GM21515 (cell line): ENCODE data around the gene TIMP3.
"Not testable (repeated sequence)": the region's sequence is repeated elsewhere in the genome, so short reads cannot be mapped to it uniquely, and the experiment has no call there.

Experiments
- ATAC-seq: cut with Tn5 transposase; IDR thresholded peaks from one replicate; pipeline ENCODE4 v1.9.1; 2021; ENCODE audit not compliant: unreplicated experiment

Gene TIMP3

DNA sequence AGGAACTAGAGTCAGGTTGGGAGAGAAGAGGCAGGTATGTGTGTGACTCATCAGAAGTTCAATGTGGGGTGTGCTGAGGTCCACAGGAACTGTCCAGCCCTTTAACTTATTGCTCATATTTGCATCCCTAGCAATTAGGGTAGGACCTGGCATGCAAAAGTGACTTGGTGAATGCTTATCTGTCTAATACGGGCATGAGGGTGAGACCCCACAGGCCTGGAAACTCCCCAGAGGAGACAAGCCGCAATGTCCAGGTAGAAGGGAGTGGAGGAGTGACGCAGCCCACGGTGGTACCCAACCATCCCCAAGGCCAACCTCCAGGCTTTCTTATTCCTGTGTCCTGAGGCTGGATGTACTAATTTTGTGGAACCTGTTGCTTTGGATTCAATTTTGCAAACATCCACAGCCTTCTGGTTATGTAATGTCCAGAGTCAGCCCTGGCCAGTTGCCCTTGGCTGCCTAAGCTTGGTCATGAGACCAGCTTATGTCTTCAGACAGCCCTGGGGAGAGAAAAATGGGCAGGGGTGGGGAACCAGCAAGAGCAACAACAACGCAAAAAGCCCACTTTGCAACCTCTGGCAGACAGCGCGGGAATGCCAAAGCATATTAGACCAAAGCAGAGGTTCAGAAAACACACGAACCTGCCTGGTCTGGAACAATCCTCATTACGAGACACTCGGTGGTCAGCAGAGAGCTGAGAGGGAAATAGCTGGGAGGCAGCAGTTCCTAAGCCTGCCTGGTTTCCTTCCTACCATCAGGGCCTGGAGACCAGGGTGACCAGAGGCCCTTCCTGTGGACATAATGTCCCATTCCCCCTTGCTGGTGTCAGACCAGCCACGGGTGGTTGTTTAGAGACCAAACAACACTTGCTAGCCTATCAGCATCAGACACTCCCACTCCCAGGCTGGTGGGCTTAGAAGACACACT is 49.3 kb downstream of the TIMP3 start:
- no peak for ATAC-seq

DNA sequence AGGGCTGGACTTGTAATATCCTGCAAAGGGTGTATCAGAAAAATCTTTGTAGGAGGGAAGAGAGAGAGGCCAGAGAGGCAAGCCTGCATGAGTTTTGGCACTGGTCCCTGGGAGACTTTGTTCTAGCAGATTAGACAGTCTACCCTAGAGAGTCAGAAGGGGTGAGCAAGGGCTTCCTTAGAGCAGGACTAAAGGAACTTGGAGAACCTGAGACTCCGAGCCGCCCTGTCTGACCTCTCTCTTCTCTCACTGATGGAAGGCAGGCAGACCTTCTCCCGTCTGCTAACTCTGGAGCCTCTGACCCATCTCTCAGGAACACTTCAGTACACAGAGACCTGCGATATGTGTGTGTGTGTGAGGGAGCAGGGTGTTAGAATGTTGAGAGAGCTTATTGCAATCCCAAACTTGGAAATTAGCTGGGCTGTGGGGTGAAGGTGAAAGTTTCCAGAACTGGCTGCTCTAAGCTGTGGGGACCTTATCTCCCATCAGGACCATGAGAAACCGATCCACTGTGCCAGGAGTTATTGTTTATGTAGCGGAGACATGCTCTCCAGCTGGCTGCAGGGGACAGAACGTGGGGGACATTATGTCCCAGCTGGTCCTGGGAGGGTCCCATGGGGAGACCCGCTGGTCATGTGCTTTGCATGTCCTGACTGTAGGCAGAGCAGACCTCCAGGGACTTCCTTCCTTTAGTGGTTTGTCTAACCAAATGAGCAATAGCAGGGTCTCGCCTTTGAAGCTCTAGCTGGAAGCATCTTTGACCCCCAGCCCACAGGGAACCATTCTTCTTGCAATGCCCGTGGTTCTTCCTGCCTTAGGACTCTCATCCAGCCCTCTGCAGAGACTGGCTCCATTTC is 51.1 kb downstream of the TIMP3 start:
- no peak for ATAC-seq

DNA sequence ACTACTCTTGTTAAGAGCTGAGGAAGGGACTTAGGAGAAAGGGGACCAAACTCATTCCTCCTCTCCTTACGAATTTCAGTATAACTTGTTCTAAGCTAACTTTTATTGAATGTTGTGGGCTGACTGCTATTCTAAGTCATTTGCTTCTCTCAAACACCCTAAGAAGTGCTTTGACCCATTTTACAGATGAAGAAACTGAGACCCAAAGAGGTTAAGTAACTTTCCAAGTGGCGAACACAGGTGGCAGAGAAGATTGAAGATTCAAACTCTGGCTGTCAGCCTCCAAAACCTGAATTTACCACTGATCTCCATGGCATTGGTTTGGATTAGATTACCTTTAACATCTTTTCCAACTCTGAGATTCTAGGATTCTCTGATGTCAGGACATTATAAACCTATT is 52.2 kb downstream of the TIMP3 start:
- no peak for ATAC-seq

DNA sequence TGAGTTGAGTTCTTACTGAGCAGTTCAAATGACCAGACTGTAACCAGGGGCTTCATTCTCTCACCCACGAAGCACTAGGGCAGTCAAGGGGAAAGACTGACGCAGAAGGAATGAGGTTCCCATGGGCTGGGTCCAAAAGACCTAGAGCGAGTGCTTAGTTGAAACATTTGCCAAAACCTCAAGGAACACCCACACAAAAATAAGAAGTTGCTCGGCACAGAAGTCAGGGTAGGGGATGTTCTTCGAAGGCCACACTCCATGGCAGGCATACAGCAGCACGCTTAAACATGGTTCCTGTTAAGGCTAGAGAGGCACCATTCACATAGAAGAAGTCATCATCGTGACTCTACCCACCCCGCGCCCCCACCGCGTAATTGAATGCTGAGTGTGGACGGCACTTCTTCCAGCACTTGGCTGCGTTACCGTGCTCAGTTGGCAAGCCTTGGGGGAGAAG is 52.9 kb downstream of the TIMP3 start:
- no peak for ATAC-seq

DNA sequence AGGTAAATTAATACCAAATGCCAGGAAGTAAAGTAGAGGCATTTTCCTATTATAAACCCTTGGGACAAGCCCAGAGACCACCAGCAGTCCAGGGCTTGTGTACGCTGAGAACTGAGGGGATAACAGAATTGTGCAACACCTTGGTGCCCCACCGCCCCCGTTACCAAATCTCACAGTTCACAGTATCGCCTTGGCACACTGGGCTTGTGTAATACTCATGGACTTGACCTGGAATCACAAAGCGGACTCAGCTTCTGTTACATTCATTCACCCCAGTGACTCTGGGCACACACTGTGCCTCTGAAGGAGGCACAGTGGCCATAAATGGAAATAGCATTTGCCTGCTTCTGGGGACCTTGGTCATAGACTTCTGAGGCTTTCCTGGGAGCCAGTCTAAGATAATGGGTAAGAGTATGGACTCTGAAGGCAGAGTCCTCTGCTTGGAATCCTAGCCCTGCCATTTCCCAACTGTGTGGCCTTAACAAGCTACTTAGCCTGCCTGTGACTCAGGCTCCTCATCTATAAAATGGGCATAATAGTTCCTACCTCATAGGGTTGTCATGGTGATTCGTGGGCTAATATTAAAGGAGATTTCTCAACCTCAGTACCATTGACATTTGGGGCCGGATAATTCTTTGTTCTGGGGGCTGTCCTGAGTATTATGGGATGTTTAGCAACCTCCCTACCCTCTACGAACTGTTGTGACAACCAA is 53.7 kb downstream of the TIMP3 start:
- no peak for ATAC-seq

DNA sequence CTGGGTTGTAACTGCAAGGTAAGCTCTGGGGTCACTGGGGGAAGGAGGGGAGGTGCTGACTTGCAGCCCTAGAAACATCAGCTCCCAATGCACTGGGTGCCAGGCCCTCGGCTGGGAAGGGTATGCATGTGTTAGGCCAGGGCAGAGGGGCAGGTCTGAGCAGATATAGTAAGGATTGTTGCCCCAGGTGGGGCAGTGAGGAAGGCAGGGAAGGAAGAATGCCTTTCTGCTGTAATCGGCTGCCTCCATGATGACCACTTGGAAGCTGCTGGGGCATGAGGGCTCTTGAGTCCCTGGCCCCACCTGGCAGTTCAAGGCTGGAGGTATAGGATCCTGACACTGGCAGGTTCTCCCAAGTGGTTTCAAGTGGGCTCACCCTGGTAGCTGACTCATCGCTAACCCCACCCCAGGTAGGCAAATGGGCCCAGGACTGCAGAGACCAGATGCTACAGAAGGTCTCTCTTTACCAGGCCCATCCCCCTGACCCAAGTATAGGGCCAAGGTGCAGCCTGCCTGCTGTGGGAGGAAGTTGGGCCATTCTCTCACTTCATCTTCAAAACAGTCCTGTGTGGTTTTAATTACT is 56.7 kb downstream of the TIMP3 start:
- ATAC-seq, result no peak

DNA sequence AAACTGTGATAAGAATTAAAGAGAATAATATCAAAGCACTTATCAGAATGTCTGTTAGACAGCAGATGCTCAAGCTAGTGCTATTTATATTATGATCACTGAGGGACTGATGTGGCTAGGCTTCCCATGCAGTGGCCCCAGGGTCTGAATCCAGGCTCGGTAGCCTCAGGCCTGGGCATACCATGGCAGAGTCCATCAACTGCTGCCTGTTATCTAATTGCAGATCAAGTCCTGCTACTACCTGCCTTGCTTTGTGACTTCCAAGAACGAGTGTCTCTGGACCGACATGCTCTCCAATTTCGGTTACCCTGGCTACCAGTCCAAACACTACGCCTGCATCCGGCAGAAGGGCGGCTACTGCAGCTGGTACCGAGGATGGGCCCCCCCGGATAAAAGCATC is 57.5 kb downstream of the TIMP3 start:
- ATAC-seq, result no peak

DNA sequence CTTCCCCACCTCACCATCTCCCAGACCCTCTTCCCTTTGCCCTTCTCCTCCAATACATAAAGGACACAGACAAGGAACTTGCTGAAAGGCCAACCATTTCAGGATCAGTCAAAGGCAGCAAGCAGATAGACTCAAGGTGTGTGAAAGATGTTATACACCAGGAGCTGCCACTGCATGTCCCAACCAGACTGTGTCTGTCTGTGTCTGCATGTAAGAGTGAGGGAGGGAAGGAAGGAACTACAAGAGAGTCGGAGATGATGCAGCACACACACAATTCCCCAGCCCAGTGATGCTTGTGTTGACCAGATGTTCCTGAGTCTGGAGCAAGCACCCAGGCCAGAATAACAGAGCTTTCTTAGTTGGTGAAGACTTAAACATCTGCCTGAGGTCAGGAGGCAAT is 58.2 kb downstream of the TIMP3 start:
- no peak for ATAC-seq

DNA sequence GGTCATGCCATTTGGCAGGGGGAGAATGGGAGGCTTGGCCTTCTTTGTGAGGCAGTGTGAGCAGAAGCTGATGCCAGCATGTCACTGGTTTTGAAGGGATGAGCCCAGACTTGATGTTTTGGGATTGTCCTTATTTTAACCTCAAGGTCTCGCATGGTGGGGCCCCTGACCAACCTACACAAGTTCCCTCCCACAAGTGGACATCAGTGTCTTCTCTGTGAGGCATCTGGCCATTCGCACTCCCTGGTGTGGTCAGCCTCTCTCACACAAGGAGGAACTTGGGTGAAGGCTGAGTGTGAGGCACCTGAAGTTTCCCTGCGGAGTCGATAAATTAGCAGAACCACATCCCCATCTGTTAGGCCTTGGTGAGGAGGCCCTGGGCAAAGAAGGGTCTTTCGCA is 59.8 kb downstream of the TIMP3 start:
- no peak for ATAC-seq

DNA sequence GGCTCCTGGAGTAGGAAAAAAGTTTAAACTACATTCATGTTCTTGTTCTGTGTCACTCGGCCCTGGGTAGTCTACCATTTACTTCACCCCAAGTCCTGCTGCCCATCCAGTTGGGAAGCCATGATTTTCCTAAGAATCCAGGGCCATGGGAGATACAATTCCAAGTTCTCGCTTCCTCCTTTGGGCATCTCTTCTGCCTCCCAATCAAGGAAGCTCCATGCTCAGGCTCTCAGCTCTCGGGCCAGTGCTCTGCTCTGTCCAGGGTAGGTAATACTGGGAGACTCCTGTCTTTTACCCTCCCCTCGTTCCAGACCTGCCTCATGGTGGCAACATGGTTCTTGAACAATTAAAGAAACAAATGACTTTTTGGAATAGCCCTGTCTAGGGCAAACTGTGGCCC is 60.6 kb downstream of the TIMP3 start:
- ATAC-seq, result no peak

DNA sequence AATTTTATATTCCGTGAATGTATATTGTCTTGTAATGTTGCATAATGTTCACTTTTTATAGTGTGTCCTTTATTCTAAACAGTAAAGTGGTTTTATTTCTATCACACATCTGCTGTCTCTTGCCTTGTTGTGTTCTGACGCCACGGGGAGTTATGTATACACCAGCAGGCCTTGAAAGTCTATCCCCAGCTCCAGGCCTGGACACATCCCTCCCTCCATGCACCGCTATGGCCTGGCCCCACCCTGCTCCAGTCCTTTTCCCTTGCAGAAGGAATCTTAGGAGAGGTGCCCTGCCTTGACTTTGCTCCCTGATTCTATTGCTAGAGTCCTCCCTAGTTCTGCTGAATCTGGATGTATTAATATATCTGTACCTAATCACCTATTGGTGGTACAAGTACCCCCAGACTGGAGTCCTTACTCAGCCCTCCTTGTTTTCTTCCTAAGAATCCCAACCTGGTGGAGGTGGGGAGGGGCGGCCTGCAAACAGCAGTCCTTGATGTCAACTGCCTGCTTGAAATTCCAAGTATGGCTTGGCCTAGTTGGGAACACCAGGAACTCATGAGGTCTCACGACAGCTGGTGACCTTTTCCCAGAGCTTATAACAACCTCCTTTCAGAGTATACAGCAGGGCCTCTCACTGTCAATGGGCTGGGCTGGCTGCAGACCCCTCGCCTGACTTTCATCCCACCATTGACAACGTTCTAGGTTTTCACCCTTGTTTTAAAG is 61.6 kb downstream of the TIMP3 start:
- ATAC-seq, result no peak

DNA sequence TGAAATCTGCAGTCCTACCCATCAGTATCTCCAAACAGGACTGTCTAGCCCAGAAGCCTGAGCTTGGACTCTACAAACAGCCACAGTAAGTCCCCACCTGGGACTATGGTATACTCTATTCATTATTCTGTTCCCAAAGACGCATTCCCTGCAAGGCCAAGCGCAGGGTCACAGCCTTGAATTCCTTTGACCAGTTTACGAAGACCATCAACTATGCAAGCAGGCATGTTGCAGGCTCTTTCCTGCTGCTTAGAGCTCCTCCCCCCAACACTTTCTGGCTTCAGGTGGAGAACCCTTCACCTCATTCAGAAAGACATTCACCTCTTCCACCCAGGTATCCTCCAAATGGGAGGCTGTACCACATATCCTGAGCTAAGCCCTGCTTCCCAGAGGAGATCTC is 62.5 kb downstream of the TIMP3 start:
- no peak for ATAC-seq

DNA sequence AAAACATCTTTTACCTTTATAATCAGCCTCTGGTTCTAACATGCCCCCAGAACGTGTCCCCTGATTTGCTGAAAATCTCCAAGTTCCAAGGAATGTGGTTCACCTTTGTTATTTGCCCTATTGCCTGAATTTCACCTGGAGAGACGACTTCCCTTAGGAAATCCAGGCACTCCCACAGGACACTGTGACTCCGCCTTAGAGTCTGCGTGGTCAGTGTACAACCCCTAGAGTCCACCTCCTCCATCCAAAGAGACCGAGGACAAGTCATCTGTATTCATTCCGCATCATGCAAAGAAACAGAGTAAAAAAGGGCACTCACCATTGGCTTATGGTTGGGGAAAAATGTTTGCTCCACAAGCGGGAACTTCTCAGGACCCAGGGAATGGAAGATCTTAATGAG is 63.1 kb downstream of the TIMP3 start:
- no peak for ATAC-seq

DNA sequence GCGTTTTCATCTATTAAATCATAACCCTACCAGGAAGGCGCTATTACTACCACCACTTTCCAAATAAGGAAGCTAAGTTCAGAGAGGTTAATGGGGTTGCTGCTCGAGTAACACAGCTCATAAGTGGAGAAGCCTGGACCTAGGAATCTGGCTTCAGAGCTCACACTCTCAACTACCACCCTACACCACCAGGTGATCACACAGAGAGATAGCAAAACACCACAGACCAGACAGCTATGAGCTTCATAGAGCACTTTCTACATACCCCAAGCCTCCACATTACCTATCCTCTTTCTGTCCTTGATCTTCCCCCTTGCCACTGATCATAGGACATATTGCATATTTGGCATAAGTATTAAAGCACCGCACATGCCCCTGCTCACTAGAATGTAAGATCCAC is 65.4 kb downstream of the TIMP3 start:
- no peak for ATAC-seq

DNA sequence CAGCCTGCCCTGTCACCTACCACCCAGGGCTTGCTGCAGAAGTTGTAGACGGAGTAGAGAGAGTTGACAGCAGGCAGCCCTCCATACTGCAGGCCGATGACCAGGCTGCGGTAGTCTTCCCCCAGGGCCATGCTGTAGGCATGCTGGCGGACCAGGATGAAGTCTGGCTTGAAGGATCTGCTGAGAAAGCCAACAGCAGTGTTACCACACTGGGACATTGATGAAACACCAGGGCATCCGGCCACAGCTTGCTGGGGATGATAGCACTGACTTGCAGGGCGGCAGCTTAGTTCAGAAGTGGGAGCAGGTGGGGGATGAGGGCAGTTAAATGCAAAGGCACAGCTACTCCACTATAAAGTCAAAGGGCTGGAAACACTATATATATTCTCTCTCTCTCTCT is 67.4 kb downstream of the TIMP3 start:
- no peak for ATAC-seq

DNA sequence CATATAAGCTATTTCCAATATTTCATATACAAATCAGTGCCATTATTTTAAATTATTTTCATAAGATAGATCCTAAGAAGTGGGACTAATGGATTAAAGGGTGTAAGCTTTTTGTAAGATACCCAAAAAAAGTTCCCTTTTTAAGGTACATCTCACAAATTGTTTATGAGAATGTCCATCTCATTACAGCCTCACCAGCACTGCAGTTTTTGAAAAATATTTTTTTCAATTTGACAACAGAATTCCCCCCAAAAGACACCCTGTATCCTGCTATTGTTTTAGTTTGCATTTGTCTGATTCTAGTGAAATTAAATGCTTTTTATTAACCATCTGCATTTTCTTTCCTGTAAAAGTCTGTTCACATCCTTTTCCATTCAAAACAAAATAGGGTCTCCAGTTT is 69.0 kb downstream of the TIMP3 start:
- no peak for ATAC-seq

DNA sequence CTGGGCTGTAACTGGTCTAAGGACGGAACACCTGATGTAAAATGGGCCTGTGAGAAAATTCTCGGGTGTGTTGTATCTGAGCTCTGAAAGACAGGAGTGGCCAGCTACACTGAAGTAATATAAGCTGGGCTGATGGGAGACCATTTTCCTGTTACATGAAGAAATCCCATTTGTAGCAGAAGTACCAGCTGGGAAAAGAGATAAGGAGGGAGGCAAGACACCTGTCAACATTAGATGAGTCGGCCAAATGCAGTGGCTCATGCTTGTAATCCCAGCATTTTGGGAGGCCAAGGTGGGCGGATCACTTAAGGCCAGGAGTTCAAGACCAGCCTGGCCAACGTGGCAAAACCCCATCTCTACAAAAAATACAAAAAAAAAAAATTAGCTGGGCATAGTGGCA is 72.1 kb downstream of the TIMP3 start:
- ATAC-seq, result not testable (repeated sequence)

DNA sequence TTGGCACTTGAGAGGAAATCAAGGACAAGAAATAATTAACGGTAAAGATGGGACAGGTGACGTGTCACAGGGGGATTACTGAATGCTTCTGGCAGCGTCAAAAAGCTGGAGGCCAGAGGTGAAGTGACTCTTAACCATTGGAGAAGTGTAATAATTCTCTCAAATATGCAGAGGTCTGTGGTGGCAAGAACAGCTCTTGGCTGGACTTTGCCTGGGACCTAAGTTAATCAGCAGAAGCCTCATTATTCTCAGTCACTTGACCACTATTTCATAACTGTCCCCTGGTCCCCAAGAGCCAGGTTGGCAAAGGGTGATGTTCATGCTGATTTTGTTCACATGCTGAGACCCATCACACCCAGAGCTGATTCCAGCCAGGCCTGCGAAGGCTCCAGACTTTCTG is 72.9 kb downstream of the TIMP3 start:
- no peak for ATAC-seq

DNA sequence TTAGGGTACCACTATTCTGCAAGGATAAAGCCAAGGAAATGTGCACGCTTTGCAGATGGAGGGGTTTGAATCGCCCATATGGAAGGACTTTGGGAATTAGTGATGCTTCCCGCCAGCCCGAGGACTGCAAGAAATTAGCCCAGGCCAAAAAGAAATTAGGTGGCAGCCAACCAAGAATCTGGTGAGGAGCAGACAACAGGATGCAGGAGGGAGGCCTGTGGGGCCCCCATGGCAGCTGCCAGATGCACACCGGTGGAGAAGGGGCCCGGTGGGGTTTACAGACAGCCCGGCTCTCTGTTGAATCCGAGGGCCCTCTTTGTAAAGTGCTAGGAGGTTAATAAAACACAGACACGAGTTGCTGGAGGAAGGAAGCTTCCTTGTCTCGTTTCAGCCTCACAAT is 73.5 kb downstream of the TIMP3 start:
- ATAC-seq, result no peak

DNA sequence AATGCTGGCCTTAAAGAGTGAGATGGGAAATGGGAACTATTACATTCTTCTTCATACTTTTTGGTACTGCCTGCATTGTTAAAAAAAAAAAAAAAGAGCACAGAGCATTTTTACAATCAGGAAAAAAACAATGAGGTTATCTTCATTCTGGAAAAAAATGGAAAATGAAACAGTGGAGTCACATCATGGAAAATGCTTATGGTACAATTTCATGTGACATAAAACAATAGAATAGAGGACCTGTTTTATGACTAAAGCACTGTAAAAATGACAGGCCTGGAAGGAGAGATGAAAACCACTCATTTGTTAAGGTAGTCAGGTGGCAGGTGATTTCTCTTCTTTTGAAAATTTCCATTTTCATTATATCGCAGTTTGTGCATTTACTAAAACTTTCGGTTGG is 75.0 kb downstream of the TIMP3 start:
- no peak for ATAC-seq
